ENCODE measurements around the gene NSG1. TPM values are rescaled to one million over a fixed set of nuclear protein-coding genes. Genes with fewer than 3 reads are reported as not detected.

NSG1 gene
- total and polyA plus RNA-seq, 2 of the 13 experiments (the other 11 are each of a cell fraction or from before 2014, with no cell fraction given), result not detected

DNA sequence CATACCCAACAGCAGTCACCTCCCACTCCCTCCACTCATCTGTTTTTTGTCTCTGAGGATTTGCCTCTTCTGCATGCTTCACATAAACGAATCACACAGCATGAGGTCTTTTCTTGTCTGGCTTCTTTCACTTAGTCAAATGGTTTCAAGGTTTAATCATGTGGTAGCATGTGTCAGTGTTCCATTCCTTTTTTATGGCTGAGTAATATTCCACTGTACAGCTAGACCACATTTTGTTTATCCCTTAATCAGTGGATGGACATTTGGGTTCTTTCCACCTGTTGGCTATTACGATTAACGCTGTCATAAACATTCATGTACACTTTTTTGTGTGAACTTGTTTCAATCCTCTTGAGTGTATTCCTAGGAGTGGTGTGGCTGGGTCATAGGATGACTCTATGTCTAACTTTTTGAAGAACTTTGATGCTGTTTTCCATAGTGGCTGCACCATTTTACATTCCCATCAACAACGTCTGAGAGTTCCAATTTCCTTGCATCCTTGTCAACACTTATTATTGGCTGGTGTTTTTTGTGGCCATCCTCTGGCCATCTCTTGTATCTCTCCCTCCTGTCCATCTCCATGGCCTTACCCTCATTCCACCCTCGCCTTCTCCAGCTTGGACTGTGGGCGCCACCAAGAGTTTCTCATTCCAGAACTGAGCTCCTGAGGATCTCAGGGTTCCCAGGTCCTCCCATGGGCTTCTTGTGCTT, 12.4 kb upstream of the NSG1 start (continued):
- TF ChIP-seq HNF1A (IDR thresholded peaks at IDR 0.05; ENCODE audit: low read depth) (no peak), HNF1A (CRISPR knock-in tag; IDR thresholded peaks at IDR 0.05; ENCODE audit: borderline replicate concordance) (no peak)

DNA sequence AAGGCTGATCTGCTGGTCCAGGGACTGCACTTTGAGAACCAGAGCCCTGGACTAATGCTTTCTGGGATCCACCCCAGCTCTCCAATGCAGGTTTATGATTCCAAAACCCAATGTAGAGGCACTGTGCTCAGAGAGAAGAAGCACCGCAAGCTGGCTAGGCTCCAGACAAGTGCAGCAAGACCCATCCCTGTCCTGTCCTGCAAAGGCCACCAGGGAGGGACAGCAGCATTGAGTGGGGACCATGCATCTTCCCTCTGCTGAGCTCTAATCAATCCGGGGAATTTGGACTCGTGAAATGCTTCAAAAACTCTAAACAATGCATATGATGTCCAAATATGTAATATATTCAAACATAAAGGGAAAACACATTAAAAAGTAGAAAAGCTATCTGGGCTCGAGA, 10.8 kb upstream of the NSG1 start:
- H3K4me1 ChIP-seq (ENCODE audit: insufficient read depth, low read length), result no peaks in the 10 kb centered on the region
- no peak overlapping the region for H2AFZ ChIP-seq (ENCODE audit: low read length)
- no peak overlapping the region for H3K4me3 ChIP-seq (replicated peaks in 1 of 3; ENCODE audit: insufficient read depth in 1 of 3, low read depth in 2 of 3, low read length in 3 of 3)
- ChIA-PET CTCF (ENCODE audit: low intra/inter-chr PET ratio, low total read pairs) (no interaction called here), POLR2A (no interaction called here)
- no peaks in the 10 kb centered on the region for H3K36me3 ChIP-seq (replicated peaks in 1 of 2; ENCODE audit: control insufficient read depth in 1 of 2, insufficient read depth in 2 of 2, low read length in 2 of 2)
- no peak overlapping the region for H3K4me2 ChIP-seq (ENCODE audit: low read depth, low read length)
- BruUV-seq (replicated peaks), result no TSS peak
- peaks cover 6 to 33% of the 10 kb centered on the region in 2 experiments; a peak in 4 of 5 replicates for H3K27me3 ChIP-seq (ENCODE audit: control insufficient read depth in 1 of 2, insufficient read depth in 2 of 2, low read length in 2 of 2)
- peak; percentile 71 for ATAC-seq
- in situ Hi-C loops (cut with HindIII; ENCODE audit: extremely low pct_ligation_motif_present, low pct_unique_long_range_greater_than_20kb), result no loop called here
- TF ChIP-seq AKAP8 (CRISPR knock-in tag; IDR thresholded peaks at IDR 0.05) (no peak), EED (CRISPR knock-in tag; IDR thresholded peaks at IDR 0.05) (no peak), ZSCAN29 (CRISPR knock-in tag; conservative IDR thresholded peaks at IDR 0.05) (no peak), HMG20A (CRISPR knock-in tag; IDR thresholded peaks at IDR 0.05; ENCODE audit: borderline replicate concordance) (no peak), ETS1 (CRISPR knock-in tag; IDR thresholded peaks at IDR 0.05) (no peak), KLF9 (CRISPR knock-in tag; IDR thresholded peaks at IDR 0.05; ENCODE audit: low read depth) (no peak), SMYD3 (CRISPR knock-in tag; IDR thresholded peaks at IDR 0.05) (no peak), ZNF777 (CRISPR knock-in tag; IDR thresholded peaks at IDR 0.05) (no peak), ZNF160 (CRISPR knock-in tag; IDR thresholded peaks at IDR 0.05) (no peak), TIGD3 (CRISPR knock-in tag; IDR thresholded peaks at IDR 0.05; ENCODE audit: borderline replicate concordance) (no peak), ZNF775 (CRISPR knock-in tag; IDR thresholded peaks at IDR 0.05; ENCODE audit: borderline replicate concordance) (no peak)
- TF ChIP-seq, protein P1, sequence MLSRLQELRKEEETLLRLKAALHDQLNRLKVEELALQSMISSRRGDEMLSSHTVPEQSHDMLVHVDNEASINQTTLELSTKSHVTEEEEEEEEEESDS (CRISPR knock-in tag; IDR thresholded peaks at IDR 0.05; ENCODE audit: borderline replicate concordance), result no peak
- FAIRE-seq, result no peak
- H3K9ac ChIP-seq (ENCODE audit: insufficient read depth, low read depth, low read length), result no peak overlapping the region
- intact Hi-C loops (cut with micrococcal nuclease; ENCODE audit: unreplicated experiment), result no loop called here
- WGBS (ENCODE audit: low lambda C conversion rate), result 15% methylated on average over 4 of the region's 4 CpGs
- H3K79me2 ChIP-seq (ENCODE audit: insufficient read depth, low read length), result no peaks in the 10 kb centered on the region
- no peaks in the 10 kb centered on the region for H3K9me3 ChIP-seq (ENCODE audit: low read length)
- H4K20me1 ChIP-seq (ENCODE audit: insufficient read depth, low read length), result no peaks in the 10 kb centered on the region
- no peak overlapping the region for H3K27ac ChIP-seq (ENCODE audit: extremely low read length, insufficient read depth, low read length)
- no peak for DNase-seq (ENCODE audit: low spot score)

Data from HepG2 (cell line).